Erythroblast (primary cell): ENCODE measurements around the gene FBXL17.

Source experiments
- GATA1 ChIP-seq: IDR thresholded peaks from 2 replicates; pipeline ENCODE4 v1.6.1; 2011; ENCODE audit warnings: low read depth, mild to moderate bottlenecking, control low read depth, low read length, moderate library complexity
- POLR2A ChIP-seq: IDR thresholded peaks from 2 replicates; pipeline ENCODE4 v1.6.1; 2011; ENCODE audit warnings: mild to moderate bottlenecking, low read length

GRCh38 chr5:108060340-108060739 is 321.6 kb downstream of the FBXL17 start:
- TF ChIP-seq POLR2A (no peak), GATA1 (no peak)
